Adrenal gland (tissue), 12 donors: ENCODE results near the gene GPS2. TPM values are rescaled to one million over a fixed set of nuclear protein-coding genes. Genes with fewer than 3 reads are reported as not detected.

Experiments used
- DNase-seq, 7 donors: peaks; one replicate each; pipeline ENCODE4 v3.0.0-alpha.2; 2019 to 2020
- H3K27ac ChIP-seq, 5 donors: fragments of 200-600 bp; sonication (generic) in 4 of 5; 1 replicate in 3 of 5; 2 replicates in 2 of 5; pipeline versions ENCODE4 v1.5.1 to v1.8.0; 2016 to 2020; ENCODE audit warnings: mild to moderate bottlenecking in 1 of 5
- H3K27me3 ChIP-seq: fragments of 200-600 bp; 2 replicates; pipeline ENCODE4 v1.8.0; 2021
- H3K36me3 ChIP-seq, 2 donors: fragments of 200-600 bp; replicated peaks in 1 of 2; 1 replicate in 1 of 2; 2 replicates in 1 of 2; pipeline versions ENCODE4 v1.5.1 to v1.8.0; 2018 to 2022
- H3K4me1 ChIP-seq, 2 donors: fragments of 200-600 bp; replicated peaks in 1 of 2; 1 replicate in 1 of 2; 2 replicates in 1 of 2; pipeline versions ENCODE4 v1.5.1 to v1.8.0; 2018 to 2021
- H3K4me3 ChIP-seq, 4 donors: fragments of 200-600 bp; sonication (generic) in 3 of 4; one replicate each; pipeline ENCODE4 v1.5.1; 2016 to 2018
- H3K9me3 ChIP-seq, 3 donors: fragments of 200-600 bp; sonication (generic) in 1 of 3; replicated peaks in 1 of 3; 1 replicate in 2 of 3; 2 replicates in 1 of 3; pipeline versions ENCODE4 v1.5.1 to v1.8.0; 2016 to 2021
- CTCF ChIP-seq, 6 experiments: fragments of 450-650 bp in 4 of 6; fragments of 200-600 bp in 2 of 6; sonication (generic) in 1 of 6; IDR thresholded peaks; 1 replicate in 5 of 6; 2 replicates in 1 of 6; pipeline versions ENCODE4 v1.5.1 to v1.8.0; 2016 to 2021; ENCODE audit warnings: antibody characterized with exemption in 6 of 6, mild to moderate bottlenecking in 2 of 6, moderate library complexity in 1 of 6
- POLR2A ChIP-seq, 2 donors: fragments of 450-650 bp; IDR thresholded peaks; one replicate each; pipeline ENCODE4 v1.6.1; 2017; ENCODE audit warnings: antibody characterized with exemption in 2 of 2, mild to moderate bottlenecking in 2 of 2, moderate library complexity in 1 of 2
- WGBS, 4 donors: extraction: QIAGEN DNeasy Blood & Tissue Kit in 2 of 4; methylation state at CpG; one replicate each; pipeline versions ENCODE4 v1.1.5 to v1.1.7; 2013 to 2017; 5-methylcytosine and 5-hydroxymethylcytosine counted together
- intact Hi-C, 2 donors: fragments of 100-400 bp; cut with DNase I; formaldehyde crosslinking; loops; one replicate each; pipeline versions ENCODE4 v1.14.1 to v1.15.0; 2022 to 2023
- polyA plus RNA-seq, 3 donors: library from polyadenylated mRNA; stranded (reverse); fragments of 200-250 nt in 2 of 3; fragments of 350-450 nt in 1 of 3; fragmentation: Illumina TruSeq in 1 of 3; extraction: RNeasy Lipid Tissue Mini Kit (QIAGEN cat#74804) in 1 of 3; gene quantifications; one replicate each; pipeline ENCODE4 v1.2.3, GENCODE V29; 2013 to 2014
- total RNA-seq, 9 donors: library from RNA; depleted of rRNA in 4 of 9; stranded (reverse); fragments of >200 nt in 4 of 9; fragments of 120-200 nt in 1 of 9; fragmentation: NEBNext Ultra II Directional in 1 of 9; extraction: Animal tissue kit (Norgen Biotek cat#: 25700) in 1 of 9; gene quantifications; one replicate each; pipeline versions ENCODE4 v1.1.0 to v1.2.4, GENCODE V29; 2013 to 2023
- donor health status: healthy with polysubstance abuse.
- donor health status: Bipolar disorder and iron deficiency.
- donor health status: DM: yes; HTN: yes; CAD: no.
- donor health status: DM: no; HTN: no; CAD: no.
- donor health status: DM: no; HTN: no; CAD: no.
- donor health status: DM: yes; HTN: yes; CAD: no.

The GPS2 gene
- total and polyA plus RNA-seq, 12 donors = 69.1 to 196 (median 114) TPM

GRCh38 chr17:7330638-7331015, 15.5 kb upstream of the GPS2 start:
- DNase-seq = no peak
- TF ChIP-seq POLR2A (IDR thresholded peaks at IDR 0.05) = no peak
- TF ChIP-seq CTCF (IDR thresholded peaks at IDR 0.05) = no peak
- Histone ChIP-seq H3K27ac (peak overlapping the region in 4 of 5 donors; percentile 76 to 94 (median 84)), H3K9me3 (no peaks in the 10 kb centered on the region), H3K36me3 (peaks cover 0 to 6% of the 10 kb centered on the region in 2 donors), H3K4me1 (peaks cover 4 to 17% of the 10 kb centered on the region in 2 donors), H3K27me3 (no peaks in the 10 kb centered on the region), H3K4me3 (peak overlapping the region in 2 of 4 donors; percentile 63 to 65)
- 59 to 86% (median 70%) methylated on average over 5 to 13 of the region's 13 CpGs for WGBS, 4 donors
- intact Hi-C loops = no loop called here

GRCh38 chr17:7329997-7330637, 15.0 kb upstream of the GPS2 start:
- Histone ChIP-seq H3K36me3 (peaks cover 0 to 11% of the 10 kb centered on the region in 2 donors), H3K27me3 (no peaks in the 10 kb centered on the region), H3K27ac (peak overlapping the region; percentile 76 to 94 (median 80)), H3K4me3 (peak overlapping the region in 3 of 4 donors; percentile 43 to 65 (median 63)), H3K9me3 (no peaks in the 10 kb centered on the region), H3K4me1 (peaks cover 4 to 17% of the 10 kb centered on the region in 2 donors)
- 1% methylated on average over 13 to 34 of the region's 34 CpGs for WGBS, 4 donors
- TF ChIP-seq CTCF (IDR thresholded peaks at IDR 0.05) (no peak), POLR2A (IDR thresholded peaks at IDR 0.05) (no peak)
- intact Hi-C loops = no loop called here
- DNase-seq = peak; percentile 71 to 87 (median 81)

GRCh38 chr17:7329374-7329996, 14.3 kb upstream of the GPS2 start:
- H3K27ac ChIP-seq = peak overlapping the region; percentile 76 to 94 (median 80)
- TF ChIP-seq POLR2A (IDR thresholded peaks at IDR 0.05) (peak; percentile 61 to 80), CTCF (IDR thresholded peaks at IDR 0.05) (no peak)
- WGBS, 4 donors = 0 to 1% (median 0%) methylated on average over 11 to 43 of the region's 43 CpGs
- intact Hi-C loops = no loop called here
- peak; percentile 97 to 99 (median 99) for DNase-seq
- peaks cover 0 to 15% of the 10 kb centered on the region in 2 donors for H3K36me3 ChIP-seq
- peaks cover 4 to 17% of the 10 kb centered on the region in 2 donors for H3K4me1 ChIP-seq
- no peaks in the 10 kb centered on the region for H3K9me3 ChIP-seq
- H3K27me3 ChIP-seq = no peaks in the 10 kb centered on the region
- peak overlapping the region; percentile 43 to 88 (median 64) for H3K4me3 ChIP-seq

GRCh38 chr17:7328840-7329373, 13.7 kb upstream of the GPS2 start, which contains the start of gene NEURL4:
NEURL4 (minus strand) TSS chr17:7329335; CDS start chr17:7329312, 23 bp downstream.
- H3K27me3 ChIP-seq = no peaks in the 10 kb centered on the region
- TF ChIP-seq POLR2A (IDR thresholded peaks at IDR 0.05) = no peak
- TF ChIP-seq CTCF (IDR thresholded peaks at IDR 0.05) = no peak
- H3K9me3 ChIP-seq = no peaks in the 10 kb centered on the region
- DNase-seq = peak in 1 of 7 donors; percentile 51
- peaks cover 4 to 17% of the 10 kb centered on the region in 2 donors for H3K4me1 ChIP-seq
- H3K27ac ChIP-seq = peak within 1 kb of the TSS; percentile 76 to 94 (median 80)
- intact Hi-C loops = no loop called here
- 0 to 1% (median 0%) methylated on average over 16 to 50 of the region's 50 CpGs for WGBS, 4 donors
- H3K36me3 ChIP-seq = peaks cover 0 to 21% of the 10 kb centered on the region in 2 donors
- H3K4me3 ChIP-seq = peak within 1 kb of the TSS; percentile 43 to 88 (median 64)
